ENCODE measurements around the gene VPS4B.

The VPS4B gene

DNA sequence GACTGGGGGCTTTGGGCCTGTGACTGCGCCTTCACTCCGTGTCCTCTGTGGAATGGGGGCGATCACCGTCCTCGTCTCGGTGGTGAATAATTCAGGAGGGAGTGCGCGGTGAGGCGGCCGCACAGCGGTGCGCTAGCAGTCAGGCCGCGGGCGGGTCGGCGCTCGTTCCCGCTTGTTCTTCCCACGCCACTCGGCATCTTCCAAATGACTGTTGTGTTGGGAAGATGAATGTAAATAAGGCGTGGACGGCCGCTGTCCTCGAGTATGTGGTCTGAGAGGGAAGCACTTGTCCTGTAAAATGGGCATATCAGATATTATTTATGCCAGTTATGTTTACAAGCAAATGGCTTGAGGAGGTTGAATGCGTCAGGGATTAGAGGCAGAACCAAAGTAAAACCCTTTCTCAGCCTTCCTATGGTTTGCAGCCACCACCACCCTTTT, 608 bp upstream of the VPS4B start:
- H3K9me2 ChIP-seq (replicated peaks; ENCODE audit: insufficient read depth, low read length), result no peaks in the 10 kb centered on the region
- peak; percentile 16 for DNase-seq
- no peaks in the 10 kb centered on the region for H3K27me3 ChIP-seq (replicated peaks; ENCODE audit: insufficient read depth, low read length)
- no peaks in the 10 kb centered on the region for H3K9me3 ChIP-seq (replicated peaks; ENCODE audit: insufficient read depth, low read length)
- no peaks in the 10 kb centered on the region for H4K20me1 ChIP-seq (ENCODE audit: insufficient read depth, low read length)
- TF ChIP-seq EZH2 (optimal IDR thresholded peaks at IDR 0.05; ENCODE audit: low read depth, low read length) (no peak), EZH2phosphoT487 (IDR thresholded peaks at IDR 0.05; ENCODE audit: low read length) (no peak)
- TF ChIP-seq, protein P1, sequence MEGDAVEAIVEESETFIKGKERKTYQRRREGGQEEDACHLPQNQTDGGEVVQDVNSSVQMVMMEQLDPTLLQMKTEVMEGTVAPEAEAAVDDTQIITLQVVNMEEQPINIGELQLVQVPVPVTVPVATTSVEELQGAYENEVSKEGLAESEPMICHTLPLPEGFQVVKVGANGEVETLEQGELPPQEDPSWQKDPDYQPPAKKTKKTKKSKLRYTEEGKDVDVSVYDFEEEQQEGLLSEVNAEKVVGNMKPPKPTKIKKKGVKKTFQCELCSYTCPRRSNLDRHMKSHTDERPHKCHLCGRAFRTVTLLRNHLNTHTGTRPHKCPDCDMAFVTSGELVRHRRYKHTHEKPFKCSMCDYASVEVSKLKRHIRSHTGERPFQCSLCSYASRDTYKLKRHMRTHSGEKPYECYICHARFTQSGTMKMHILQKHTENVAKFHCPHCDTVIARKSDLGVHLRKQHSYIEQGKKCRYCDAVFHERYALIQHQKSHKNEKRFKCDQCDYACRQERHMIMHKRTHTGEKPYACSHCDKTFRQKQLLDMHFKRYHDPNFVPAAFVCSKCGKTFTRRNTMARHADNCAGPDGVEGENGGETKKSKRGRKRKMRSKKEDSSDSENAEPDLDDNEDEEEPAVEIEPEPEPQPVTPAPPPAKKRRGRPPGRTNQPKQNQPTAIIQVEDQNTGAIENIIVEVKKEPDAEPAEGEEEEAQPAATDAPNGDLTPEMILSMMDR (IDR thresholded peaks at IDR 0.05; ENCODE audit: low read length), result no peak; the same call in 1 of the 2 replicates
- peak overlapping the region; percentile 94 for H3K4me3 ChIP-seq (ENCODE audit: low read length)
- 0 out of 2 replicates have a peak, but pooled peaks cover 9% of the 10 kb centered on the region for H3K4me1 ChIP-seq (ENCODE audit: low read length)
- peak overlapping the region; percentile 81 for H3K27ac ChIP-seq (ENCODE audit: low read length)
- H3K4me2 ChIP-seq (ENCODE audit: low read depth, low read length), result peak overlapping the region; percentile 64
- H3F3A ChIP-seq (ENCODE audit: insufficient read depth, low read length), result peaks cover 8% of the 10 kb centered on the region; the same call in 1 of the 2 replicates
- H2AFZ ChIP-seq (ENCODE audit: low read length), result peak overlapping the region; percentile 91
- H3K36me3 ChIP-seq (replicated peaks; ENCODE audit: insufficient read depth, low read length), result no peaks in the 10 kb centered on the region
- H3K9ac ChIP-seq (ENCODE audit: low read length), result peak overlapping the region; percentile 88
- peaks cover 43% of the 10 kb centered on the region for H3K79me2 ChIP-seq (ENCODE audit: low read length)

GRCh38 chr18:63421514-63421913, 762 bp downstream of the VPS4B start:
- TF ChIP-seq EZH2 (optimal IDR thresholded peaks at IDR 0.05; ENCODE audit: low read depth, low read length), result no peak
- TF ChIP-seq, protein P1 (IDR thresholded peaks at IDR 0.05; ENCODE audit: low read length), result no peak
- no peak for TF ChIP-seq EZH2phosphoT487 (IDR thresholded peaks at IDR 0.05; ENCODE audit: low read length)
- no peaks in the 10 kb centered on the region for H3K9me3 ChIP-seq (replicated peaks; ENCODE audit: insufficient read depth, low read length)
- H3K4me3 ChIP-seq (ENCODE audit: low read length), result peak overlapping the region; percentile 94
- peaks cover 57% of the 10 kb centered on the region for H3K79me2 ChIP-seq (ENCODE audit: low read length)
- peak overlapping the region; percentile 81; the same call in 1 of the 2 replicates for H3K27ac ChIP-seq (ENCODE audit: low read length)
- no peaks in the 10 kb centered on the region for H3K27me3 ChIP-seq (replicated peaks; ENCODE audit: insufficient read depth, low read length)
- no peaks in the 10 kb centered on the region for H4K20me1 ChIP-seq (ENCODE audit: insufficient read depth, low read length)
- peak overlapping the region; percentile 88 for H3K9ac ChIP-seq (ENCODE audit: low read length)
- no peaks in the 10 kb centered on the region for H3K36me3 ChIP-seq (replicated peaks; ENCODE audit: insufficient read depth, low read length)
- H3F3A ChIP-seq (ENCODE audit: insufficient read depth, low read length), result peaks cover 8% of the 10 kb centered on the region; the same call in 1 of the 2 replicates
- peak overlapping the region; percentile 74 for H2AFZ ChIP-seq (ENCODE audit: low read length)
- DNase-seq, result no peak
- H3K4me1 ChIP-seq (ENCODE audit: low read length), result 0 out of 2 replicates have a peak, but pooled peaks cover 9% of the 10 kb centered on the region
- peak overlapping the region; percentile 88 for H3K4me2 ChIP-seq (ENCODE audit: low read depth, low read length)
- H3K9me2 ChIP-seq (replicated peaks; ENCODE audit: insufficient read depth, low read length), result no peaks in the 10 kb centered on the region

DNA sequence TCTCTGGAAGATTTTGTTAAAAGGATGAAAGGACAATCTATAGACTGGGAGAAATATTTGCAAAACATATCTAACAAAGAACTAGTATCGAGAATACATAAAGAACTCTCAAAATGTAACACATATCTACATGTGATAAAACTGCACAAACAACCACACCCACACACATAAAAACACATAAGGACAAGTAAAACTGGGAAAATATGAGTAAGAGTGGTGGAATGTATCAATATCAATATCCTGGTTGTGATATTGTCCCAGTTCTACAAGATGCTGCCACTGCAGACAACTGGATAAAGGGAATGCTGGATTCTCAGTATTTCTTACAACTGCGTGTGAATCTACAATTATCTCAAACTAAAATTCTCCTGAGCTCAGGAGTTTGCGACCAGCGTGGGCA, 9.3 kb downstream of the VPS4B start:
- H3K79me2 ChIP-seq (ENCODE audit: low read length), result peaks cover 77% of the 10 kb centered on the region

More for the DNA sequence above, 9.3 kb downstream of the VPS4B start:
- Histone ChIP-seq H3K27ac (ENCODE audit: low read length) (no peak overlapping the region), H3K9me2 (replicated peaks; ENCODE audit: insufficient read depth, low read length) (no peaks in the 10 kb centered on the region), H3K4me2 (ENCODE audit: low read depth, low read length) (no peak overlapping the region), H3K9ac (ENCODE audit: low read length) (no peak overlapping the region), H3K36me3 (replicated peaks; ENCODE audit: insufficient read depth, low read length) (peaks cover 8% of the 10 kb centered on the region; the same call in 1 of the 2 replicates), H3K27me3 (replicated peaks; ENCODE audit: insufficient read depth, low read length) (no peaks in the 10 kb centered on the region), H3F3A (ENCODE audit: insufficient read depth, low read length) (no peaks in the 10 kb centered on the region), H2AFZ (ENCODE audit: low read length) (no peak overlapping the region), H3K4me1 (ENCODE audit: low read length) (no peaks in the 10 kb centered on the region), H3K4me3 (ENCODE audit: low read length) (no peak overlapping the region), H3K9me3 (replicated peaks; ENCODE audit: insufficient read depth, low read length) (no peaks in the 10 kb centered on the region), H4K20me1 (ENCODE audit: insufficient read depth, low read length) (peaks cover 4% of the 10 kb centered on the region; the same call in 1 of the 2 replicates)
- DNase-seq, result no peak
- TF ChIP-seq EZH2phosphoT487 (IDR thresholded peaks at IDR 0.05; ENCODE audit: low read length) (no peak), EZH2 (optimal IDR thresholded peaks at IDR 0.05; ENCODE audit: low read depth, low read length) (no peak)
- TF ChIP-seq, protein P1 (IDR thresholded peaks at IDR 0.05; ENCODE audit: low read length), result no peak

All from MM.1S (cell line).